GM21825 (cell line): ENCODE measurements around the gene SORBS1.

Experiments
- ATAC-seq: cut with Tn5 transposase; IDR thresholded peaks from one replicate; pipeline ENCODE4 v1.9.1; 2021; ENCODE audit warnings: mild to moderate bottlenecking, moderate library complexity; ENCODE audit not compliant: unreplicated experiment

Gene SORBS1

GRCh38 chr10:95416270-95416669, 144.9 kb downstream of the SORBS1 start:
- ATAC-seq: no peak

- ATAC-seq: no peak
These were observed 145.5 kb downstream of the SORBS1 start for GRCh38 chr10:95415621-95416031.

GRCh38 chr10:95414844-95415485, 146.2 kb downstream of the SORBS1 start:
- no peak for ATAC-seq

- no peak for ATAC-seq
These were observed 146.9 kb downstream of the SORBS1 start for GRCh38 chr10:95414016-95414830.

GRCh38 chr10:95413588-95413987, 147.6 kb downstream of the SORBS1 start:
- no peak for ATAC-seq

- ATAC-seq: no peak
These were observed 149.5 kb downstream of the SORBS1 start for GRCh38 chr10:95411635-95412034.

GRCh38 chr10:95408983-95409873, 151.9 kb downstream of the SORBS1 start:
- ATAC-seq: no peak

GRCh38 chr10:95408148-95408960, 152.8 kb downstream of the SORBS1 start:
- ATAC-seq: no peak

- ATAC-seq: no peak
These were observed 153.6 kb downstream of the SORBS1 start for GRCh38 chr10:95407546-95407945.

GRCh38 chr10:95406651-95407280, 154.4 kb downstream of the SORBS1 start:
- no peak for ATAC-seq

GRCh38 chr10:95405655-95406054, 155.5 kb downstream of the SORBS1 start:
- no peak for ATAC-seq

- no peak for ATAC-seq
These were observed 156.3 kb downstream of the SORBS1 start for GRCh38 chr10:95404864-95405263.

GRCh38 chr10:95404462-95404858, 156.7 kb downstream of the SORBS1 start:
- ATAC-seq: no peak

- no peak for ATAC-seq
These were observed 157.3 kb downstream of the SORBS1 start for GRCh38 chr10:95403700-95404461.

- ATAC-seq: no peak
These were observed 159.3 kb downstream of the SORBS1 start for GRCh38 chr10:95401704-95402469.

- no peak for ATAC-seq
These were observed 160.4 kb downstream of the SORBS1 start for GRCh38 chr10:95400787-95401186.

GRCh38 chr10:95399183-95399582, 162.0 kb downstream of the SORBS1 start:
- no peak for ATAC-seq

- no peak for ATAC-seq
These were observed 163.4 kb downstream of the SORBS1 start for GRCh38 chr10:95397747-95398146.
